Left cardiac atrium (tissue), 4 donors: ENCODE measurements around the gene PLPP6. TPM values are rescaled to one million over a fixed set of nuclear protein-coding genes. Genes with fewer than 3 reads are reported as not detected.
"Not testable (repeated sequence)": the region's sequence is repeated elsewhere in the genome, so short reads cannot be mapped to it uniquely, and the experiment has no call there.

ENCODE experiments used
- ATAC-seq, 2 donors: fragments of 200-7000 bp; cut with Tn5 transposase; one replicate each; pipeline ENCODE4 v1.9.1; 2020; ENCODE audit warnings: mild to moderate bottlenecking in 2 of 2, moderate library complexity in 2 of 2
- DNase-seq: peaks from one replicate; pipeline ENCODE4 v3.0.0-alpha.2; 2020
- intact Hi-C, 2 donors: fragments of 100-400 bp; cut with DNase I; formaldehyde crosslinking; loops; one replicate each; pipeline versions ENCODE4 v1.14.1 to v1.15.1; 2022 to 2023
- long read RNA-seq: library from polyadenylated mRNA; unstranded; transcript quantifications from one replicate; pipeline ENCODE4 v2.0.0, GENCODE V29; 2021
- total RNA-seq, 2 donors: library from RNA; stranded (reverse); fragmentation: NEBNext Ultra II Directional; extraction: Animal tissue kit (Norgen Biotek cat#: 25700); gene quantifications; one replicate each; pipeline ENCODE4 v1.2.1, GENCODE V29; 2021
- donor health status: DM: no; HTN: yes; CAD: no.
- donor health status: DM: no; HTN: yes; CAD: no; lungs with severe emphysema.
- donor health status: DM: yes; HTN: yes; CAD: no.
- donor health status: Dilated cardiomyopathy.

PLPP6 gene
- total RNA-seq = 1 to 10 TPM; 3.1 to 3.4 TPM
- long read RNA-seq, transcript PLPP6-201 (1 exons, 2,944 nt) = major isoform, 14 of 14 reads
- long read RNA-seq, partial matches to known transcripts = 0 of 14 reads
- long read RNA-seq, other reads (novel, unspliced or antisense) = 0 of 14 reads

GRCh38 chr9:4662108-4662988 lies at the start of gene PLPP6:
TSS of gene PLPP6 (plus strand) at chr9:4662294. CDS start at chr9:4662376, 82 bp downstream.
- intact Hi-C loops = loop anchor here in 1 of 2 donors (5.0 kb wide), 1 partner anchor 135 kb away; no protein-coding TSS in a partner anchor
- peak; percentile 90 for DNase-seq
- peak; percentile 96 for ATAC-seq

- DNase-seq (no peak), ATAC-seq (no peak)
- intact Hi-C loops = no loop called here
These were observed 47.5 kb upstream of the PLPP6 start for GRCh38 chr9:4614627-4615026.

GRCh38 chr9:4615251-4615650 lies 46.8 kb upstream of the PLPP6 start:
- intact Hi-C loops = no loop called here
- DNase-seq (peak; percentile 28), ATAC-seq (no peak)

GRCh38 chr9:4615778-4616177 lies 46.3 kb upstream of the PLPP6 start:
- ATAC-seq (no peak), DNase-seq (no peak)
- intact Hi-C loops = no loop called here

- ATAC-seq = no peak
- no peak for DNase-seq
- intact Hi-C loops = no loop called here
These were observed 44.3 kb upstream of the PLPP6 start for GRCh38 chr9:4617752-4618151.

- ATAC-seq (no peak), DNase-seq (no peak)
- intact Hi-C loops = no loop called here
These were observed 43.4 kb upstream of the PLPP6 start for GRCh38 chr9:4618700-4619099.

GRCh38 chr9:4620057-4620765 lies 41.9 kb upstream of the PLPP6 start:
- ATAC-seq = no peak
- intact Hi-C loops = no loop called here
- no peak for DNase-seq

GRCh38 chr9:4620881-4621555 lies 41.1 kb upstream of the PLPP6 start:
- intact Hi-C loops = no loop called here
- ATAC-seq = no peak
- DNase-seq = no peak

GRCh38 chr9:4622016-4622415 lies 40.1 kb upstream of the PLPP6 start:
- intact Hi-C loops = no loop called here
- DNase-seq (no peak), ATAC-seq (no peak)

- intact Hi-C loops = no loop called here
- ATAC-seq (no peak), DNase-seq (no peak)
These were observed 31.3 kb upstream of the PLPP6 start for GRCh38 chr9:4630836-4631235.

GRCh38 chr9:4638968-4639367 lies 23.1 kb upstream of the PLPP6 start:
- DNase-seq = no peak
- intact Hi-C loops = loop anchor here in 1 of 2 donors (2.0 kb wide), 1 partner anchor 256 kb away; no protein-coding TSS in a partner anchor
- no peak for ATAC-seq

- intact Hi-C loops = loop anchor here in 1 of 2 donors (2.0 kb wide), 1 partner anchor 257 kb away; no protein-coding TSS in a partner anchor
- no peak for ATAC-seq
These were observed 22.7 kb upstream of the PLPP6 start for GRCh38 chr9:4639420-4639819.

GRCh38 chr9:4640027-4640426 lies 22.1 kb upstream of the PLPP6 start:
- DNase-seq (no peak), ATAC-seq (no peak)
- intact Hi-C loops = loop anchor here in 1 of 2 donors (5.0 kb wide), 1 partner anchor 258 kb away; no protein-coding TSS in a partner anchor

More at GRCh38 chr9:4639420-4639819, 22.7 kb upstream of the PLPP6 start:
- no peak for DNase-seq

GRCh38 chr9:4642351-4642750 lies 19.7 kb upstream of the PLPP6 start:
- intact Hi-C loops = loop anchor here in 1 of 2 donors (5.0 kb wide), 1 partner anchor 260 kb away; no protein-coding TSS in a partner anchor
- DNase-seq (no peak), ATAC-seq (no peak)

- ATAC-seq (no peak), DNase-seq (no peak)
- intact Hi-C loops = no loop called here
These were observed 8.0 kb upstream of the PLPP6 start for GRCh38 chr9:4654084-4654483.

- intact Hi-C loops = no loop called here
- DNase-seq = no peak
These were observed 7.6 kb upstream of the PLPP6 start for GRCh38 chr9:4654538-4654937.

GRCh38 chr9:4656196-4656595 lies 5.9 kb upstream of the PLPP6 start:
- DNase-seq, intact Hi-C loops, ATAC-seq: not testable (repeated sequence)

More at GRCh38 chr9:4654538-4654937, 7.6 kb upstream of the PLPP6 start:
- ATAC-seq = no peak

- intact Hi-C loops = no loop called here
- no peak for ATAC-seq
These were observed 5.5 kb upstream of the PLPP6 start for GRCh38 chr9:4656621-4657020.

More at GRCh38 chr9:4656621-4657020, 5.5 kb upstream of the PLPP6 start:
- no peak for DNase-seq
